ENCODE data around the gene UBE2S. TPM values are rescaled to one million over a fixed set of nuclear protein-coding genes. Genes with fewer than 3 reads are reported as not detected.

UBE2S gene
- total RNA-seq, 1 experiment from 2014 or later, result 345 TPM

DNA sequence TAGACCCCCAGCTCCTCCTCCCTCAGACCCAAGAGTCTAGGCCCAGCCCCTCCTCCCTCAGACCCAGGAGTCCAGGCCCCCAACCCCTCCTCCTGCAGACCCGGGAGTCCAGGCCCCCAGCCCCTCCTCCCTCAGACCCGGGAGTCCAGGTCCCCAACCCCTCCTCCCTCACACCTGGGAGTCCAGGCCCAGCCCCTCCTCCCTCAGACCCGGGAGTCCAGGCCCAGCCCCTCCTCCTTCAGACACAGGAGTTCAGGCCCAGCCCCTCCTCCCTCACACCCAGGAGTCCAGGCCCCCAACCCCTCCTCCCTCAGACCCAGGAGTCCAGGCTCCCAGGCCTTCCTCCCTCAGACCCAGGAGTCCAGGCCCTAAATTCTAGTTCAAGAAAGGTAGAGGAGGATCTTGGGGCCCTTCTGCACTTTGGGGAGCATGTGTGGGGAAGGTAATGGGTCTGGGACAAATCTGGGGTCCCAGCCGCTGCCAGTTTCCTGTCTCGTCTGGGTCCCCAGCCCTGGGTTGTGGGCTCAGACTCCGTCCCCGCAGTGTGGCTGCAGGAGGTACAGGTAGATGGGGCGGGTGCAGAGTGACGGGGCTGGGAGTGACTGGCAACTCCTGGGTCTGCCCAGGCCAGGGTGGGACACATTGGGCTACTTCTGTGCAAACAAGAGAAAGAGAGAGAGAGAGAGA lies 34.1 kb downstream of the UBE2S start:
- DNase-seq (ENCODE audit: unreplicated experiment), result no peak
- Mint-ChIP-seq H3K9me3 (ENCODE audit: unreplicated experiment) (no peaks in the 10 kb centered on the region), H3K27ac (ENCODE audit: low read depth, unreplicated experiment) (peak overlapping the region; percentile 11), H3K4me1 (ENCODE audit: insufficient read depth, unreplicated experiment) (peaks cover 27% of the 10 kb centered on the region), H3K27me3 (ENCODE audit: insufficient read depth, unreplicated experiment) (peaks cover 28% of the 10 kb centered on the region), H3K36me3 (ENCODE audit: insufficient read depth, unreplicated experiment) (peaks cover 10% of the 10 kb centered on the region), H3K4me3 (ENCODE audit: unreplicated experiment) (no peak overlapping the region)
- CTCF ChIA-PET, result interaction anchor here (1.8 kb wide), 1 partner anchor 72 kb away, joined by 5 read pairs; no protein-coding TSS in a partner anchor
- no TSS peak for BruUV-seq (replicated peaks)
- POLR2A ChIA-PET, result interaction anchor here (0.7 to 0.9 kb wide), 4 partner anchors 10 to 72 kb away, joined by 3 to 4 read pairs (median 3); partner anchors contain the start of gene TMEM238
- intact Hi-C loops (cut with micrococcal nuclease), result no loop called here
- TF ChIP-seq, protein P1, sequence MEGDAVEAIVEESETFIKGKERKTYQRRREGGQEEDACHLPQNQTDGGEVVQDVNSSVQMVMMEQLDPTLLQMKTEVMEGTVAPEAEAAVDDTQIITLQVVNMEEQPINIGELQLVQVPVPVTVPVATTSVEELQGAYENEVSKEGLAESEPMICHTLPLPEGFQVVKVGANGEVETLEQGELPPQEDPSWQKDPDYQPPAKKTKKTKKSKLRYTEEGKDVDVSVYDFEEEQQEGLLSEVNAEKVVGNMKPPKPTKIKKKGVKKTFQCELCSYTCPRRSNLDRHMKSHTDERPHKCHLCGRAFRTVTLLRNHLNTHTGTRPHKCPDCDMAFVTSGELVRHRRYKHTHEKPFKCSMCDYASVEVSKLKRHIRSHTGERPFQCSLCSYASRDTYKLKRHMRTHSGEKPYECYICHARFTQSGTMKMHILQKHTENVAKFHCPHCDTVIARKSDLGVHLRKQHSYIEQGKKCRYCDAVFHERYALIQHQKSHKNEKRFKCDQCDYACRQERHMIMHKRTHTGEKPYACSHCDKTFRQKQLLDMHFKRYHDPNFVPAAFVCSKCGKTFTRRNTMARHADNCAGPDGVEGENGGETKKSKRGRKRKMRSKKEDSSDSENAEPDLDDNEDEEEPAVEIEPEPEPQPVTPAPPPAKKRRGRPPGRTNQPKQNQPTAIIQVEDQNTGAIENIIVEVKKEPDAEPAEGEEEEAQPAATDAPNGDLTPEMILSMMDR (IDR thresholded peaks at IDR 0.05; ENCODE audit: unreplicated experiment), result no peak

DNA sequence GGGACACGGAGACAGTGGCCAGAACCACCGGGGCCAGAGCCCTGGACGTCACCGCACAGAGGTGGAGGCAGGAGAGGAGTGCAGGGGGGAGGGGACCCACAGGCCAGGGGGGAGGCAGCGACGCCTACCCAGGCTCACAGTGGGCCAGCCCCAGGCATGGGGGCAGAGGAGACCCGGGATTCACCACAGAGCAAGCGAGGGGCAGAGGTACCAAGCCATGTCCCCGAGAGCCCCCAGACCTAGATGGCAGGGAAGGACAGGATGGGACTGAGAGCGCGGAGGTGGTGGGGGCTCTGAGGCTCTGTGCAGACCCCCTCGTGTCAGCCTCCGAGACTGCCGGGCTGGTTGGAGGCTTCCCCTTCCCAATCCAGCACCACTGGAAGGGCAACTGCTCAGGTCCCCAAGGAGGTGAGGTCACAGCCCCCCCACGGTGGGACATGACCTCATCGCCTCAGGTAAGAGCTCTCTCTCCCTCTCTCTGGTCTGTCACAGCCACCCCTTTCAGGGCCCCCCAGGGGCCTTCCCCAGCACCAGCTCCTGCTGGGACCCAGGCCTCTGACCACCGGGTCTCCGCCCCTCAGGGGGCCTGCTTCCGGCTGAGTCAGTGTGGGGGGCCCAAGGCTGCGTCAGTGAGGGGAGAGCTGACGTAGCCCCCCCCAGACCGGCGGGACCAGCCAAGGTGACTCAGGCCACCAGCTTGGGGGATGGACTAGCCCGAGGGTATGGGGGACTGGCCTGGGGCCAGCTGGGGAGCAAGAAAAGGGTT lies 35.1 kb downstream of the UBE2S start:
- Mint-ChIP-seq H3K9me3 (ENCODE audit: unreplicated experiment) (no peaks in the 10 kb centered on the region), H3K27ac (ENCODE audit: low read depth, unreplicated experiment) (no peak overlapping the region), H3K36me3 (ENCODE audit: insufficient read depth, unreplicated experiment) (peaks cover 10% of the 10 kb centered on the region), H3K4me1 (ENCODE audit: insufficient read depth, unreplicated experiment) (peaks cover 27% of the 10 kb centered on the region), H3K4me3 (ENCODE audit: unreplicated experiment) (no peak overlapping the region), H3K27me3 (ENCODE audit: insufficient read depth, unreplicated experiment) (peaks cover 28% of the 10 kb centered on the region)
- TF ChIP-seq, protein P1 (IDR thresholded peaks at IDR 0.05; ENCODE audit: unreplicated experiment), result no peak
- intact Hi-C loops (cut with micrococcal nuclease), result no loop called here
- BruUV-seq (replicated peaks), result no TSS peak
- CTCF ChIA-PET, result interaction anchor here (0.8 to 2.3 kb wide), 4 partner anchors 12 to 81 kb away, joined by 3 to 7 read pairs (median 4); partner anchors contain the start of gene TMEM238
- DNase-seq (ENCODE audit: unreplicated experiment), result no peak
- POLR2A ChIA-PET, result interaction anchor here (0.7 to 1.3 kb wide), 5 partner anchors 11 to 71 kb away, joined by 3 to 6 read pairs (median 4); partner anchors contain the start of gene KMT5C

DNA sequence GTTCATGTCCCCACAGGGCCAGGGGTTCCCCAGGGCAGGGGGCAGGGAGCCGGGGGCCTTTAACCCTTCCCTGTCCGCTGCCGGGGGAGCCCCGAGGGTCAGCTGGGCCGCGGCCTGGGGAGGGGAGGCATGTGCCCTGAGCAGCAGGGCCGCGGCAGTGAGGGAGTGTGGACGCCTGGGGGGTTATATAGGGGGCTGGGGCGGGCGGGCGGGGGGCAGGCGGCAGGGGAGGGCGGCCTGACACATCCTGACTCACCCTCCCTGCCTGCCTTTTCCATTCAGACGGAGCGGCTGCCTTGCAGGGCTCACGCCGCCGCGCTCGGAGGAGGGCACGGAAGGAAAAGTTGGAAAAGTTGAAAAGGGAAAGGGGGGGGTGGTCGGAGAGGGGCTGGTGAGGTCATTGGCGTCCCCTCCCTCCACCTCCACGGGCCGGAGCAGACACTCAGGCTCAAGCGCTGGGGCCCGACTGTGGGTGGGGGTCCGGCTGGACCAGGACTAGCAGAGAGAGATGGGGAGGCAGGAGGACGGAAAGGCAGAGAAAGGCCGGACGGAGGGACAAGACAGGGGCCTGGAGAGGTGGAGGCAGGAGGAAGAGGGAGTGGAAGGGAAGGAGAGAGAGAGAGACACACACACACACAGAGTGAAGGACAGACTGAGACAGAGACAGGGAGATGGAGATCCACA lies 37.1 kb downstream of the UBE2S start, which contains the start of gene IL11:
Gene IL11, minus strand, starts transcription at position 159 of the 684 bp plus-strand sequence. Its CDS starts 153 bp downstream, at position 6.
- intact Hi-C loops (cut with micrococcal nuclease), result no loop called here
- CTCF ChIA-PET, result interaction anchor here (0.6 to 2.3 kb wide), 3 partner anchors 18 to 79 kb away, joined by 3 to 7 read pairs (median 3); no protein-coding TSS in a partner anchor
- Mint-ChIP-seq H3K4me3 (ENCODE audit: unreplicated experiment) (peak within 1 kb of the TSS; percentile 78), H3K4me1 (ENCODE audit: insufficient read depth, unreplicated experiment) (peaks cover 22% of the 10 kb centered on the region), H3K9me3 (ENCODE audit: unreplicated experiment) (no peaks in the 10 kb centered on the region), H3K27me3 (ENCODE audit: insufficient read depth, unreplicated experiment) (peaks cover 28% of the 10 kb centered on the region), H3K27ac (ENCODE audit: low read depth, unreplicated experiment) (no peak within 1 kb of the TSS), H3K36me3 (ENCODE audit: insufficient read depth, unreplicated experiment) (peaks cover 10% of the 10 kb centered on the region)
- POLR2A ChIA-PET, result interaction anchor here (0.6 to 2.5 kb wide), 6 partner anchors 13 to 1396 kb away, joined by 3 to 10 read pairs (median 4); partner anchors contain the start of gene KMT5C
- no TSS peak for BruUV-seq (replicated peaks)
- DNase-seq (ENCODE audit: unreplicated experiment), result no peak
- TF ChIP-seq, protein P1 (IDR thresholded peaks at IDR 0.05; ENCODE audit: unreplicated experiment), result no peak
